ENCODE data around the gene B4GALT1.
A peak's percentile ranks its signal among the peaks of the same experiment; 100 is the strongest.

The B4GALT1 gene

DNA sequence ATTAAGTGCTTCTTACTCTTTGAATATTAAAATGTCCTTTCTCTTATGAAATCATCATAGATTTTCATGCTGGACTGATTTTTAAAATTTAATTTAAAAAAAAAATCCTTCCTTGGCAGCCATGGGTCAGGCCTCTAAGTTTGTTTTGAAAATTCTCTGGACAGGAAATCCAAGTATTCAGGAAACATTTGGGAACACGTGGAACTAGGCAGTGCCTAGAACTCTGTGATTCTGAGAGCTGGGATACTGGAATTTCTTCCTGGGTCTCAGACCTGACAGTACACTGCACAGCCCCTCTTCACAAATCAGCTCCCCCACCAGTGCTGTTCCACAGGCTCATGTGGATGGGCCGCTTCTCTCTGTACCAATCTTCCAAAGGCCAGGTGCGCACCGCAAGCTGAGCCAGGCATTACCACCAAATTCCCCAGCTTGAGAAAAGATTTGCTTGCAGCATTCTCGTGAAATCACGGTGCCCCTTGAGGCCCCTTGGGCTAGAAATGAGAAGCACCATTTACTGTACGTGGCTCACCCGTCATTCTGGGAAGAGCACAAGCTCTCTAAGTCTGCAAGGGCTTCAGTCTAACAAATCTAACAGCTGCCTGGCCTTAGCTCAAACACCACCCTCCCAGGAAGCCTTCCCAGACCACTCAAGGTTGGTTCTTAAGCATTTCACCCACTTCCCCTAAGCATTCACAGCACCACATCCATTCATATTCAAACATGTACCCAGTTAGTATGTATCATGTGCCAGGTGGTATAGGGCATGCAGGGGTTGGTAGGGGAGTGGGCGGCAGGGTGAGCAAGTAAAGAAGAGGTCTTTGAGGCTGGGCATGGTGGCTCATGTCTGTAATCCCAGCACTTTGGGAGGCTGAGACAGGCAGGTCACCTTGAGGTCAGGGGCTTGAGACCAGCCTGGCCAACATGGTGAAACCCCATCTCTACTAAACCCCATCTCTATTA is 26.5 kb downstream of the B4GALT1 start:
- DNase-seq (ENCODE audit: low spot score) (no peak), FAIRE-seq (peak; percentile 37)

- DNase-seq (ENCODE audit: low spot score) (no peak), FAIRE-seq (no peak)
These were observed 27.5 kb downstream of the B4GALT1 start for GRCh38 chr9:33139421-33140228.

- DNase-seq (ENCODE audit: low spot score) (no peak), FAIRE-seq (no peak)
These were observed 28.4 kb downstream of the B4GALT1 start for GRCh38 chr9:33138768-33139167.

- FAIRE-seq = no peak
- DNase-seq (ENCODE audit: low spot score) = no peak
These were observed 29.3 kb downstream of the B4GALT1 start for GRCh38 chr9:33137781-33138264.

DNA sequence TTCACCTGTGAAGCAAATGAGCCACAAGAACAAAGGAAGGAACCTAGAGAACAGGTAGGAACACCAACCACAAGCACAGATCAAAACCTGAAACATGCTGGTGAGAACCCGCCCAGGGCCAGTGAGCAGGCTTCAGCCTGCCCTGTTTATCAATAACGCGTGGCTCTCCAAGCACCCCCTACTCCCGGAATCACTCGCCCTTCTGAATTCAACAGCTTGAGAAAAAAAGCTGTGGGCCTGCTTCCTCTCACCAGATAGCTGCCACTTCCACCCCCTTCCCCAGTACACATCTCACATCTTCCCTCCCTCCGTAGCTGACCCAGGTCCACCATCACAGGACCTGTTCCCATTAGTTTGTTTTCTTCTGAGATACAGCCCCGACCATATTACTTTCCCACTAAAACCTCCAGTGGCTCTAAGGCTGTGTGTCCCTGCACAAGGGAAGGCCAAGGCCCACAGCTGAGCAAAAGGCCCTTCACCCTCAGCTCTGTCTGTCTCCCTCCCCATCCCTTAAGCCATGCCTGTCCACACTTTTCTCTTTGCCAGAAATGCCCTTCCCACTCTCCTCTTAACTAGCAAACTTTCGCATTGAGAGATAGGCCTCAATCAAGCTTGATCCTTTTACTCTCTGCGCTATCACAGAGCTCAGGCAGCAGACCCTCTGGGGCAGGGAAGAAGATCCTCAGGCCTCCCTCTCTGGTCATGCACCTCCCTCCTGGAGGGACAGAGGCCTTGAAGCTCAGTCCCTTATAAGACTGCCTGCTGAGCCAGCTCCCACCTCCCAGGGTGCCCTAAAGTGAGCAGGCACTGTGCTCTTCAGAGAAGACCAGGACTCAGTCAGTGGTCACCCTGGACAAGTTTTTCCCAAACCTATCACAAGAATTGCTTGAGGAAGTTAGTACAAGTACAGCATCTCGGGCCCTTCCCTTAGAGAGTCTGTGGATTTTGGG is 30.1 kb downstream of the B4GALT1 start:
- DNase-seq (ENCODE audit: low spot score) (no peak), FAIRE-seq (no peak)

- no peak for DNase-seq (ENCODE audit: low spot score)
- FAIRE-seq = no peak
These were observed 31.6 kb downstream of the B4GALT1 start for GRCh38 chr9:33135470-33135958.

DNA sequence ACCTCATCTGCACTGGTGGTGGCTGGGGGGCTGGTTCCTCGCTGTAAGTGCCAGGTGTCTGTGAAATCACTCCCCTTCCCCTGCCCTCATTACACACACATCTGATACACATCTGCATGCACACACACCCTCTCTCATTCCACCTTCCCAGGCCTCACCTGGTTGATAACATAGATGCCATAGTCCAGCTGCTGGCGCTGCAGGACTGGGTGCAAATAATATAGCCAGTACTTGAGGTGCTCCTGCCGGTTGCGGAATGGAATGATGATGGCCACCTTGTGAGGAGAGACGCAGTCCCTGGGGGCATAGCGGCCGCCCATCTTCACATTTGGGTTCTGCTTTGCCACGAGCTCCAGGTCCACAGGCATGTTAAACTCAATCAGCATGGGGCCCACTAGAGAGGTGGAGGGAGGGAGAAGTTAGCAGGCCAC is 32.1 kb downstream of the B4GALT1 start:
- DNase-seq (ENCODE audit: low spot score) = no peak
- no peak for FAIRE-seq

- FAIRE-seq = no peak
These were observed 34.0 kb downstream of the B4GALT1 start for GRCh38 chr9:33133186-33133585.

DNA sequence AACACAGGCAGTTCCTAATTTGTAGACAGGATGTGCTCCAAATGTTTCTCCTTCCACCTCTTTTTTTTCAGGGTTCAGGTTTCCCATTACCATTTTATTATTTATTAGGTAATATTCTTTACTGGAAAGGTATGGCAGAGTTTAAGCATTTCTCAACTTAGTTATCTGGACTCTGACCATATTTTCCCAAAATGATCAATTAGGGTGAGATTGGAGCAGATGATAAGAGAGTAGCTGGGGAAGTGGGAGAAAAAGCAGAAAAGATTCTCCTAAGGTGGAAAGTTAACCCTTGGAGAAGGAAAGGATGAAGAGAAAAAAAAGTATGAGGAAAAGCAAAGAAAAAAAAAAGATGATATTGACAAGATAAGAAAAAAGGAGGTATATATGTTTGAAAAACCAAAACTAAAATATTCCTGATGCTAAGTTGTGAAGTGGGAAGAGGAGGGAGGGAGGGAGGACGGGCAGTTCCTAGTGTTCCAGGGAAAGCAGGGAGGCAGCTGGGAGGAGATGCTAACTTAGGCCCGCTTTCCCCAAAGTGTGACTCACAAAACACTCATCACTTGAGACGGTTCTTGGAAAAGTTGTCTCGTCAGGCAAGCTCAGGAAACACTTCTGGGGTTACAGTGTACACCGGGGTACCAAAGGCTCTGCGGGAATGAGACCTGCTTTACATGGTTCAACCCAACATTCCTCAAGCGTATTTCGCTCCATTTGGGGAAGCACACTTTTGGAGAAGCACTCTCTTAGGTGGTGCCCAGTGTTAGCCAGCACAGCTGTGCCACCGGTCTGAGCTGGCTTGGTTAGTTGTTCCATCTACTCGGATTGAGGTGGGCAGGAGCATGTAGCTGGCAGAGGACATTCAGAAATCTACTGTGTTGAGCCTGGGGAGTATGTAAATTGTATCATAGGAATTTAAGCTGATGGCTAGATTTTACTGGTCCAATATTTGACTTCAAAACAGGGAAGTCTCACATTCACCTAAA is 35.1 kb downstream of the B4GALT1 start:
- DNase-seq (ENCODE audit: low spot score) (peak; percentile 29), FAIRE-seq (no peak)

More at GRCh38 chr9:33133186-33133585, 34.0 kb downstream of the B4GALT1 start:
- no peak for DNase-seq (ENCODE audit: low spot score)

GRCh38 chr9:33130961-33131789 is 36.0 kb downstream of the B4GALT1 start:
- DNase-seq (ENCODE audit: low spot score) = no peak
- FAIRE-seq = no peak

DNA sequence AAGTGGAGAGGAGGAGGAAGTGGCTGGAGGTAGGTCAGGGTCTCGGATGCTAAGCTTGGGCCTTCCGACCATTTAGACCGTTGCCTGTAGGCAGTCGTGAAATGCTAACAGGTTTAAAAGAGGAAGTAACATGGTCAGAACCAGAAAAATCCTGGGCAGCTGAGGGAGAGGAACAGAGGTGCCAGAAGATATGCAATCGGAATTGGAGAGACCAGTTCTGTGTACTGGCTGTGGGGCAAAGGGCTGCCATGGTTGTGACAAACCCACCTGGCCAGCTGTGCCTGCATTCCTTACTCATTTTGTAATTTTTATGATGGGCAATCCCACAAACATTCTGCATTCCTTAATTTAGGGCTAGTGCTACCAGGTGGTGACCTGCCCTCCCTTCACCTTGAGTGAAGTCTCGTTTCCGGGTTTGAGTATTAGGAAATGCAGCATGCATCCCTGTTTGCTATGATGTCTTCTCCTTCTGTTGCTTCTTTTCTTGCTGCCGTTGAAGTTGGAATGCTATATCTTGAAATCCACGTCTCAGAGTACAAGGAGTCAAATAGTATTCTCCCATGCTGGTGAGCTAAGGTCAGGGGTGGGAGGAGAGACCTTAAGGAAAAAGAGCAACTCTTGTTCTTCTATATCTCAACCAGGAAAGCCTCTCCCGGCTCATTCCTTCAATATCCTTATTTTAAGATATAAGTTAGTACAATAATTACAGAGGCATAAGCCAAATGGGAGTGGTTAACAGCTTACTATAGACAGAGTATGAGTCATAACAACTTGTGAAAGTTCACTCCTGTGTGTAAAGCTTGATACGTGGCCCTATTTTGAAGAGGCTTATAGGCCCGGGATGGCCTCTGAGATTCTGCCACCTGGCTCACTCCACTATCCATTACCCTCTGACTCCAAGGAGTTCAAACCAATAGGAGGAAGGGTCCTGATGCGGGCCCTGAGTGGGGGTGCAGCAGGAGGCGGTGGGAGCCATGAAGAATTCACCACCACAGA is 37.0 kb downstream of the B4GALT1 start:
- DNase-seq (ENCODE audit: low spot score) (peak; percentile 40), FAIRE-seq (no peak)

DNA sequence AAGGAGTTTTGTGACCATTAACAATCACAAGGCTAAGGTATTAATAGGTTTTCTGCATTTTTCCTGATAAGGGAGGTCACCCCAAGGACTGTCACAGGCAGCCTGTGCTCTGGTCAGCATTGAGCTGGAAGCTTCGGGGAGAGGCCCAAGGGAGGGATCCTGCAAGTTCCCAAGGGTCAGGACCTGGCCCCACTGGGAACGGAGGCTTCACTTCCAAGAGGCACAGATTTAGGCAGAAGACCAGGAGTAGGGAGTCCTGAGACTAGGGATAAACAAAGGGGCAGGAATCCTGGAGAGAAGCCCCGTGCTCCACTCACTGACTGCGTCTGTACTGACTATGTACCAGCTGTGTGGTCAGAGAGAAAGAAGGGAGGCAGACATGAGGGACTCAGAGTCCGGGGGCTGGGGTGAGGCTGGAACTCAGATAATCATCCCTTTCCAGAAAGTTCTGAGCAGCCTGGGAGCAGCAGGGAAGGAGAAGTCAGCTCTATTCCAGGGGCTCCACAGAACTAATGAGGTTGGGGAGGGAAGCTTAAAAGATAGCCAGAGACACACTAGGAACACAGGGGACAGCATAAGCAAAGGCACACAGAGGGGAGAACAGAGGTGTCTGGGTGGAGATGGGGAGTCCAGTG is 37.8 kb downstream of the B4GALT1 start:
- no peak for FAIRE-seq
- no peak for DNase-seq (ENCODE audit: low spot score)

DNA sequence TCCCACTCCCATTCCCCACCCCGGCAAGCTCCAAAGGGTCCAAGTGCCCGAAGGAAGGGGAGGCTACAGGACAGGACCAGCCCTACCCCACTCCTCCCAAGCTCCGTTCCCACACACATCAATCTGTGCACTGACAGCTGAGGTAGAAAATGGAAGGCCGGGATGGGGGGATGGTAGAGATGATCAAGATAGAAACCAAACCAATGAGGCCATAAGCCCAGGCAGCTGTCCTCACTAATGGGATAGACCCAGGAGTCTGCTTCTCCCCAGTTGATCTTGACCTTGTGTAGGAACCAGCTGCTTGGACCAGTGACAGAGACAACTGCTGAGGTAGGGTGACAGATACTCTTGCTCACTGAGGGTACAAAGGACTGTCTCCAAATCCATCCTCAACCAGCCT is 38.6 kb downstream of the B4GALT1 start:
- DNase-seq (ENCODE audit: low spot score) (no peak), FAIRE-seq (no peak)

DNA sequence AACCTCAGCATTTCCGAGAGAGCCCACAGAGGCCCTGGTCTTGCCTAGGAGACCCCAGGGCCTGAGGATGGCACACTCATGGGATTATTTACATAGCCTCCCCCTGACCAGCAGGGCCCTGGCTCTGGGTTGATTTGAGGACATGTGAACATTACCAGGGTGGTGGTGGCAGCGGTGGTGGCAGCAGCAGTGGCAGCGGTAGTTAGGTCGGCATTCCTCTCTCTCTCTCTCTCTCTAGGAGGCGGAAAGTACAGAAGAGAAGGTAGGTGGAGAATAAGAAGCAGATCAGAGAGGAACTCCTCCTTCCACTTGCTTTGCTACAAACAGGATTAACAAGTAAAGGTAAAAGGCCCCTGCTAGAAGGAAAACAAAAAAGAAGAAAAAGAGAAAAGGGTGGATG is 39.3 kb downstream of the B4GALT1 start:
- no peak for FAIRE-seq
- no peak for DNase-seq (ENCODE audit: low spot score)

- FAIRE-seq (no peak), DNase-seq (ENCODE audit: low spot score) (no peak)
These were observed 41.0 kb downstream of the B4GALT1 start for GRCh38 chr9:33125871-33126823.

- no peak for FAIRE-seq
These were observed 41.7 kb downstream of the B4GALT1 start for GRCh38 chr9:33125461-33125860.

More at GRCh38 chr9:33125461-33125860, 41.7 kb downstream of the B4GALT1 start:
- DNase-seq (ENCODE audit: low spot score) = no peak

Data from urothelium cell line (cell line).